ENCODE measurements around the gene MYORG. TPM values are rescaled to one million over a fixed set of nuclear protein-coding genes. Genes with fewer than 3 reads are reported as not detected.
A peak's percentile ranks its signal among the peaks of the same experiment; 100 is the strongest.
"Not testable (repeated sequence)": the region's sequence is repeated elsewhere in the genome, so short reads cannot be mapped to it uniquely, and the experiment has no call there.

MYORG gene
- total and polyA plus RNA-seq, 2 experiments from 2014 or later: 0.92 to 1.2 TPM

- DNase-seq (ENCODE audit: low read depth in 1 of 2, low spot score in 1 of 2): no peak
- H3K27me3 ChIP-seq: no peaks in the 10 kb centered on the region
- H3K9me3 ChIP-seq (ENCODE audit: low read depth): no peaks in the 10 kb centered on the region
- H3K27ac ChIP-seq: no peak overlapping the region
- H3K4me3 ChIP-seq: no peak overlapping the region
- no peak for TF ChIP-seq CTCF (IDR thresholded peaks at IDR 0.05; ENCODE audit: low read depth, low read length)
- no peaks in the 10 kb centered on the region for H3K36me3 ChIP-seq
- no peaks in the 10 kb centered on the region for H3K4me1 ChIP-seq (ENCODE audit: low read depth)
Measured at GRCh38 chr9:34365282-34365681, 11.4 kb downstream of the MYORG start.

- Histone ChIP-seq H3K27ac (no peak overlapping the region), H3K36me3 (no peaks in the 10 kb centered on the region), H3K4me3 (no peak overlapping the region), H3K27me3 (no peaks in the 10 kb centered on the region), H3K9me3 (ENCODE audit: low read depth) (no peaks in the 10 kb centered on the region), H3K4me1 (ENCODE audit: low read depth) (no peaks in the 10 kb centered on the region)
- DNase-seq (ENCODE audit: low read depth in 1 of 2, low spot score in 1 of 2): peak in 1 of 2 donors; percentile 71
- TF ChIP-seq CTCF (IDR thresholded peaks at IDR 0.05; ENCODE audit: low read depth, low read length): no peak
Measured at GRCh38 chr9:34363619-34364351, 12.9 kb downstream of the MYORG start.

- Histone ChIP-seq H3K36me3 (no peaks in the 10 kb centered on the region), H3K9me3 (ENCODE audit: low read depth) (no peaks in the 10 kb centered on the region), H3K27ac (no peak overlapping the region), H3K27me3 (no peaks in the 10 kb centered on the region), H3K4me1 (ENCODE audit: low read depth) (no peaks in the 10 kb centered on the region), H3K4me3 (no peak overlapping the region)
- DNase-seq (ENCODE audit: low read depth in 1 of 2, low spot score in 1 of 2): no peak
- no peak for TF ChIP-seq CTCF (IDR thresholded peaks at IDR 0.05; ENCODE audit: low read depth, low read length)
Measured at GRCh38 chr9:34362614-34363214, 14.0 kb downstream of the MYORG start.

- not testable (repeated sequence) for H3K27ac ChIP-seq; H3K4me1 ChIP-seq (ENCODE audit: low read depth); H3K9me3 ChIP-seq (ENCODE audit: low read depth); DNase-seq (ENCODE audit: low read depth in 1 of 2, low spot score in 1 of 2); H3K27me3 ChIP-seq; H3K4me3 ChIP-seq; H3K36me3 ChIP-seq
Measured at GRCh38 chr9:34352957-34353356, 23.7 kb downstream of the MYORG start.

GRCh38 chr9:34352122-34352652 lies 24.5 kb downstream of the MYORG start:
- not testable (repeated sequence) for H3K36me3 ChIP-seq; H3K4me3 ChIP-seq; DNase-seq (ENCODE audit: low read depth in 1 of 2, low spot score in 1 of 2); H3K27ac ChIP-seq; H3K4me1 ChIP-seq (ENCODE audit: low read depth); H3K27me3 ChIP-seq; H3K9me3 ChIP-seq (ENCODE audit: low read depth)

- Histone ChIP-seq H3K27ac (no peak overlapping the region), H3K4me1 (ENCODE audit: low read depth) (no peaks in the 10 kb centered on the region), H3K9me3 (ENCODE audit: low read depth) (no peaks in the 10 kb centered on the region), H3K36me3 (no peaks in the 10 kb centered on the region), H3K27me3 (no peaks in the 10 kb centered on the region), H3K4me3 (no peak overlapping the region)
- TF ChIP-seq CTCF (IDR thresholded peaks at IDR 0.05; ENCODE audit: low read depth, low read length): no peak
- no peak for DNase-seq (ENCODE audit: low read depth in 1 of 2, low spot score in 1 of 2)
Measured at GRCh38 chr9:34349324-34349723, 27.4 kb downstream of the MYORG start.
